GM18499 (cell line): ENCODE data around the gene SGMS1.
"Not testable (repeated sequence)": the region's sequence is repeated elsewhere in the genome, so short reads cannot be mapped to it uniquely, and the experiment has no call there.

Experiments
- ATAC-seq: cut with Tn5 transposase; IDR thresholded peaks from one replicate; pipeline ENCODE4 v1.9.1; 2021; ENCODE audit warnings: moderate number of reproducible peaks; ENCODE audit not compliant: insufficient read depth, unreplicated experiment

The SGMS1 gene

DNA sequence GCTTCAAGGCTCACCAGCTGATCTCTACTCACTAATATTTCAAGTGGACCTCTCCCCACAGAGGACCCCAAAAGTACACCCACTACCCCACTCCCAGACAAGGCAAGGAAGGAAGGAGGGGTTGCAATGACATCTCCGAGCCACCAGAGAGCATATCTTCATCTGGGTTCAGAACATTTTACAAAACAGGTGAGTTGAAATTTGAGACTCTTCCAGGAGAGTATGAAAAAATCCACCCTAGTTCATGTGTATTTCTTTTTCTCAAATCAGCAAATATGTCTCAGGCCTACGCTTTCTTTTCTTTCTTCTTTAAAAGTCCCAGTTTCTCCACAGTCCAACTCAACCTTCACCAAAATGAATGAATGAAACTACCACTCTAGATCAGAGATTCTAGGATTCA, 61.9 kb downstream of the SGMS1 start:
- no peak for ATAC-seq

DNA sequence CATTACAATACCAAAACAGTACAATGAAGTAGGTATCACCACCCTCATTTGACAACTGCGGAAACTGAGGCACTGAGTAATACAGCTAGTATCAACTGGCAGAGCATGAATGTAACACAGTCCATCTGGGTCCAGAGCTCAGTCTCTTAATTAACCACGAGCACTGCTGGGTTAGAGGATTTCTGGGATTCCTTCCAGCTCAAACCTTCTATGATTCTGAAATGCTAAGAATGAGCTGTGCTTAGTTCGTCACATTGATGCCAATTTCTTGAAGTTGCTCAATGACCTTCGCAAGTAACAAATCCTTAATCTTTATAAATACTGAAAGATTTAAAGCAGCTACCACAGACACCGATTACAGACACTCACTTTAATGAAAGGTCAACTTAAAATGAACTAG, 62.5 kb downstream of the SGMS1 start:
- no peak for ATAC-seq

GRCh38 chr10:50560370-50560769, 63.4 kb downstream of the SGMS1 start:
- no peak for ATAC-seq

GRCh38 chr10:50558371-50558770, 65.4 kb downstream of the SGMS1 start:
- ATAC-seq: no peak

DNA sequence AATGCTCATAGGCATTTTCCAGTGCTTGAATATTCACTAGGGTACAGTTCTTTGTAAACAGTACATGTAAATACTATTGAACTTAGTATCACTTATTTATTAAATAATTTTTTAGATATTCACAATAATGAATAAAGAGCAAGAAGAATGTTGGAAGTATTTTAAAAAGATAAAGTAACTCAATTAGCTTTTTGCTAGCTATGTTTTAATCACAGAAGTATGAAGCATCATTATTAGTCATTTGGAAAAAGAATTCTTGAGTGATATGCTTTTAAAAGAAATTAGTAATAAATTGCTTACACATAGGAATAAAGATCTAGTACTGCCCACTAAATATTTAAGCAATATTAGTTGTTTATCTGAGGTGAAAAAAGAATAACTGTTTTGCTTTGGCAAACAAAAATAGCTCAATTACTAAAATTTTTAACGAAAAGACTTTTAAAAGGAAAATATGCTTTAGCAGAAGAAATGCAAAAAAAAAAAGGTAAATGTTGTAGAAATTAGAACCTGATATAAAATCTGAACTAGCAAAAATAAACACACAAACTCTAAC, 66.5 kb downstream of the SGMS1 start:
- ATAC-seq: no peak

GRCh38 chr10:50556237-50557120, 67.3 kb downstream of the SGMS1 start:
- ATAC-seq: no peak

- no peak for ATAC-seq
Measured at GRCh38 chr10:50554995-50555568, 68.7 kb downstream of the SGMS1 start.

DNA sequence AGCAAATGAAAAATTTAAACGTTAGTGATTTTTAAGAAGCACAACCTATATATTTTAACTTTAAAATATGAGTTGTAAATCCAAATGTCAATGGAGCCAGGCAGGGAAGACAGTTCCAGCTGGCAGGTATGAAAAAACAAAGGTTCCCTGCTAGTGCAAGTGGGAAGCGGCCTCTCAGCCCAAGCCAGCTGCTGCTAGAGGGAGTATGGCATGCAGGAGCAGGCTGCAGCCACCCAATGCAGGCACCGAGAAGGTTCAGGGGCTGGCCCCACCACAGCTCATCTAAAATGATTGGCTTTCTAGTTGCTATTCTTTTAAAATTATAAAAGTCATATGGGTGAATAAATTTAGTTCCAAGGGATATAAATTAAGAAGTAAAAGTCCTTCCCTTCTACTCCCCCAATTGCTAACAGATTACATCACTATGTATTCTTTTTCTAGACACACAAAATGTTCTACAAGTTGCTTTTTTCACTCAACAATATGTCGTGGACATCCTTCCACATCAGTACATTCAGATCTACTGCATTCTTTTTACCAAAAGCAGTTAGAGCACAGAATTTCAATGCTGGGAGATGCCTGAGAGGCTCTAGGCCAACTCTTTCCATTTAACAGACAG, 69.3 kb downstream of the SGMS1 start:
- no peak for ATAC-seq

- no peak for ATAC-seq
Measured at GRCh38 chr10:50552771-50553535, 70.8 kb downstream of the SGMS1 start.

GRCh38 chr10:50552308-50552707, 71.4 kb downstream of the SGMS1 start:
- ATAC-seq: no peak

GRCh38 chr10:50551894-50552293, 71.9 kb downstream of the SGMS1 start:
- ATAC-seq: no peak

- no peak for ATAC-seq
Measured at GRCh38 chr10:50550291-50550839, 73.4 kb downstream of the SGMS1 start.

DNA sequence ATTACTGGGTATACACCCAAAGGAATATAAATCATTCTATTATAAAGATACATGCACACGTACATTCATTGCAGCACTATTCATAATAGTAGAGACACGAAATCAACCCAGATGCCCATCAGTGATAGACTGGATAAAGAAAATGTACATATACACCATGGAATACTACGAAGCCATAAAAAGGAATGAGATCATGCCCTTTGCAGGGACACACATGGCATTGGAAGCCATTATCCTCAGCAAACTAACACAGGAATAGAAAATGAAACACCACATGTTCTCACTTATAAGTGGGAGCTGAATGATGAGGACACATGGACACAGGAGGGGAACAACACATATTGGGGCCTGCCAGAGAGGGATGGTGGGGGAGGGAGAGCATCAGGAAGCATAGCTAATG, 74.6 kb downstream of the SGMS1 start:
- ATAC-seq: not testable (repeated sequence)

GRCh38 chr10:50548481-50548880, 75.3 kb downstream of the SGMS1 start:
- not testable (repeated sequence) for ATAC-seq

GRCh38 chr10:50546287-50546686, 77.5 kb downstream of the SGMS1 start:
- not testable (repeated sequence) for ATAC-seq

DNA sequence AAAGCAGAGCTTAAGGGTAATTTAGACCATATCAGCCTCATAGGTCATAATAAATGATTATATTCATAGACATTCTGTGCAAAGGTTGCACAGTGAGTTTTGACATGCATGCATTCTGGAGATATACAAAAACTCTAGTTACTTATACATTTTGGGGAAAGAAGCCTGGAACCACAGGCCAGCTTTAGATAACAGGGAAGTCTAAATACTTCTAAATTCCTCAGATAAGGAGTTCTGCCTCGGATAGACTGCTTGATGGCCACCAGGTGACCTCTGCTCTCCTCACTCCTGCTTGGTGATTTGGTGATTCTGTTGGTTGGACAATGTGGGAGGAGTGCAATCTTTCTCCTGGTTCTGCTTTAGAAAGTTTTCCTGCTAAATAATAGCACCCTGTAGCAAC, 77.9 kb downstream of the SGMS1 start:
- no peak for ATAC-seq

DNA sequence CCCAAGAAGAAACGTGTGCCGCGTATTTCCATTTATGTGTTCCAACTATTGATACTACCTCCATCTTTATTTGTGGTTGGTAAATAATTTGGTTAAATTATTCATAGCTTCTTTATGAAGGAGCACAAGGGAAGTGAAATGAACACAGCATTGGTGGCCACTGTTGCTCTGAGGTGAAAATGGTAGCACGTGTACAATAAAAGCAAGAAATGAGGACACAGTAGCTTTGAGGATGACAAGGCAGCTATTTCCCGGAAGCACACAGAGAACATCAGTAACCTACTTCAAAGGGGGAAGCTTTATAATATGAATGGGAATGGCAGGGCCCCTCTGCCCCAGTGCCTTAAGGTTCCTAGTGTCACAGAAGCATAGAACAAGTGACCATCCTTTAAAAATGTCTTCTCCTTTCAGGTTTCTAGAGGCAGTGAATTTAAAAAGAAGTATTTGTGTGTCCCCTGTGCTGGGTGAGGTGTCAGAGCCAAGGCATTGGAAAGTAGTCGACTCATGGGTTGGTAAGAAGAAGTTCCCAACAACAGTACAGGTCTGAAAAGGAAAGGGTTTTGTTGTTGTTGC, 78.8 kb downstream of the SGMS1 start:
- no peak for ATAC-seq

GRCh38 chr10:50544095-50544856, 79.5 kb downstream of the SGMS1 start:
- ATAC-seq: no peak

GRCh38 chr10:50542871-50543270, 80.9 kb downstream of the SGMS1 start:
- ATAC-seq: no peak
